Esophagus muscularis mucosa (tissue), 4 donors: Measurements from ENCODE around the gene SAMD1. TPM values are rescaled to one million over a fixed set of nuclear protein-coding genes. Genes with fewer than 3 reads are reported as not detected.
A peak's percentile ranks its signal among the peaks of the same experiment; 100 is the strongest.

Source experiments
- DNase-seq: peaks from one replicate; pipeline ENCODE4 v3.0.0-alpha.2; 2017; ENCODE audit errors: extremely low spot score
- H3K27ac ChIP-seq, 4 donors: fragments of 200-600 bp; sonication (generic); replicated peaks in 1 of 4; 1 replicate in 3 of 4; 2 replicates in 1 of 4; pipeline ENCODE4 v1.5.1; 2016 to 2019; ENCODE audit warnings: mild to moderate bottlenecking in 1 of 4
- H3K27me3 ChIP-seq, 4 donors: fragments of 200-600 bp; sonication (generic); one replicate each; pipeline versions ENCODE4 v1.5.1 to v1.6.0; 2016 to 2019
- H3K36me3 ChIP-seq, 4 donors: fragments of 200-600 bp; sonication (generic); one replicate each; pipeline ENCODE4 v1.5.1; 2016 to 2019
- H3K4me1 ChIP-seq, 4 donors: fragments of 200-600 bp; sonication (generic); one replicate each; pipeline ENCODE4 v1.5.1; 2016 to 2019
- H3K4me3 ChIP-seq, 4 donors: fragments of 200-600 bp; sonication (generic); 1 replicate in 2 of 4; 2 replicates in 2 of 4; pipeline ENCODE4 v1.5.1; 2016 to 2019; ENCODE audit warnings: mild to moderate bottlenecking in 4 of 4, moderate library complexity in 1 of 4
- H3K9me3 ChIP-seq, 4 donors: fragments of 200-600 bp; sonication (generic); 1 replicate in 3 of 4; 2 replicates in 1 of 4; pipeline ENCODE4 v1.5.1; 2016 to 2019
- EP300 ChIP-seq: sonication (generic); formaldehyde crosslinking; IDR thresholded peaks from one replicate; pipeline ENCODE4 v1.6.1; 2017; ENCODE audit warnings: antibody characterized with exemption
- POLR2A ChIP-seq: fragments of 450-650 bp; IDR thresholded peaks from one replicate; pipeline ENCODE4 v1.6.1; 2017; ENCODE audit warnings: antibody characterized with exemption, moderate library complexity, mild to moderate bottlenecking, low read depth
- POLR2AphosphoS5 ChIP-seq, 2 donors: sonication (generic); formaldehyde crosslinking; IDR thresholded peaks; one replicate each; pipeline ENCODE4 v1.6.1; 2017; ENCODE audit warnings: antibody characterized with exemption in 2 of 2
- WGBS: methylation state at CpG from one replicate; pipeline ENCODE4 v1.1.5; 2018; 5-methylcytosine and 5-hydroxymethylcytosine counted together
- intact Hi-C: fragments of 100-400 bp; cut with DNase I; formaldehyde crosslinking; loops from one replicate; pipeline ENCODE4 v1.15.1; 2023
- total RNA-seq, 4 donors: library from RNA; depleted of rRNA; stranded (reverse); fragments of >200 nt; gene quantifications; one replicate each; pipeline versions ENCODE4 v1.1.0 to v1.2.1, GENCODE V29; 2016
- TF ChIP-seq, protein P1 (sequence below), 3 experiments: fragments of 200-600 bp in 2 of 3; fragments of 450-650 bp in 1 of 3; sonication (generic) in 2 of 3; IDR thresholded peaks; one replicate each; pipeline ENCODE4 v1.5.1; 2017 to 2019; ENCODE audit warnings: antibody characterized with exemption in 3 of 3, mild to moderate bottlenecking in 2 of 3, moderate library complexity in 1 of 3

The SAMD1 gene
- total RNA-seq, 4 donors from 2014 or later = 24.1 to 75.6 (median 48.8) TPM

DNA sequence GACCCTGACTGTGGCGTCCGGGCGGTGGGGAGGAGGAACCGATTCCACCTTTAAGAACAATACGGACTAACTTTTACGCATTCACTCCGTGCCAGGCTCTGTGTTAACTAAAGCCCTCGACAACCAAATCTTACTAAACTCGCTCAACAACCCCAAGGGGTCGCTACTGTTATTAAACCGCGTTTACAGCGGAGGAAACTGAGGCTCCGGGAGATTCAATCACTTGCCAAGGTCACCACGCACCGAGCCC lies 1.2 kb downstream of the SAMD1 start:
- H3K4me1 ChIP-seq = peaks cover 16 to 37% (median 22%) of the 10 kb centered on the region in 4 donors
- DNase-seq = no peak
- H3K27ac ChIP-seq = peak overlapping the region; percentile 64 to 95 (median 94)
- intact Hi-C loops = no loop called here
- H3K4me3 ChIP-seq = peak overlapping the region; percentile 72 to 80 (median 75)
- peaks cover 8 to 29% (median 18%) of the 10 kb centered on the region in 4 donors for H3K36me3 ChIP-seq
- no peaks in the 10 kb centered on the region for H3K27me3 ChIP-seq
- no peak for TF ChIP-seq POLR2A
- TF ChIP-seq EP300 = no peak
- TF ChIP-seq, protein P1, sequence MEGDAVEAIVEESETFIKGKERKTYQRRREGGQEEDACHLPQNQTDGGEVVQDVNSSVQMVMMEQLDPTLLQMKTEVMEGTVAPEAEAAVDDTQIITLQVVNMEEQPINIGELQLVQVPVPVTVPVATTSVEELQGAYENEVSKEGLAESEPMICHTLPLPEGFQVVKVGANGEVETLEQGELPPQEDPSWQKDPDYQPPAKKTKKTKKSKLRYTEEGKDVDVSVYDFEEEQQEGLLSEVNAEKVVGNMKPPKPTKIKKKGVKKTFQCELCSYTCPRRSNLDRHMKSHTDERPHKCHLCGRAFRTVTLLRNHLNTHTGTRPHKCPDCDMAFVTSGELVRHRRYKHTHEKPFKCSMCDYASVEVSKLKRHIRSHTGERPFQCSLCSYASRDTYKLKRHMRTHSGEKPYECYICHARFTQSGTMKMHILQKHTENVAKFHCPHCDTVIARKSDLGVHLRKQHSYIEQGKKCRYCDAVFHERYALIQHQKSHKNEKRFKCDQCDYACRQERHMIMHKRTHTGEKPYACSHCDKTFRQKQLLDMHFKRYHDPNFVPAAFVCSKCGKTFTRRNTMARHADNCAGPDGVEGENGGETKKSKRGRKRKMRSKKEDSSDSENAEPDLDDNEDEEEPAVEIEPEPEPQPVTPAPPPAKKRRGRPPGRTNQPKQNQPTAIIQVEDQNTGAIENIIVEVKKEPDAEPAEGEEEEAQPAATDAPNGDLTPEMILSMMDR (IDR thresholded peaks at IDR 0.05) = no peak
- no peak for TF ChIP-seq POLR2AphosphoS5 (IDR thresholded peaks at IDR 0.05)
- peaks cover 0 to 10% (median 7%) of the 10 kb centered on the region in 4 donors for H3K9me3 ChIP-seq
- 20% methylated on average over 11 of the region's 16 CpGs for WGBS

DNA sequence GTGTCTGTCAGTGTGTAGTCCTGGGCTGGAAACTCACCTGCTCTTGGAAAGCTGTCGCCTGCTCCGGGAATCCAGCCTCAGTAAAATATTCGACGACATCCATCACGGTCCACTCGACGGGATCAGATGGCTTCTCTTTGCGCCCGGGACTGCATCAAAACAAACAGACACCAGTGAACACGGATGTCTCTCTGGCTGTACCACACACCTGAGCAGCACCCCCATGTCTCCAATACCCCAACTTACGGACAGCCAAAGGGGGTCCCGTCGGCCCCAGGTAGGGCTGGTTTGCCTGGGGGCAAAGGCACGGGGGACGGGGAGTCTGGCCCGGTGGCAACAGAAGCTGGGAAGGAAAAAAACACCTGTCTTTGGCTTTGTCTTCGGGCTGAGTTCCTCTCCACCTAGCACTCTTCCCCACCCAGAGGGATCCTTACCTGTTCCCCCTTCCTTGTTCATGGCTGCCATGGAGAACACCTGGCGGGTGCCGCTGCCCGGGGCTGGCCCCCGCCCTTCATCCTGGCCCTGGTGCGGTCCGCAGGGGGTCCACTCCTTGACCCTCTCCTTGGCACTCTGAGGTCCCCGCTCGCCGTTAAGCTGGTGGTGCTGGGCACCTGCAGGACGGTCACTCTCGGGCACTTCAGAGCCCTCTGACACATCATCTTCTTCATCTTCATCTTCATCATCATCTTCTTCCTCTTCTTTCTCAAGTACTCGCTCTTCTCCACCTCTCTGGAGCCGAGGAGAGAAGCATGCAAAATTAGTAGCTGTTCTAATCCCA lies 1.7 kb downstream of the SAMD1 start:
- Histone ChIP-seq H3K4me3 (peak overlapping the region; percentile 72 to 80 (median 75)), H3K27ac (peak overlapping the region in 3 of 4 donors; percentile 94 to 95 (median 94)), H3K27me3 (no peaks in the 10 kb centered on the region), H3K36me3 (peaks cover 8 to 29% (median 18%) of the 10 kb centered on the region in 4 donors), H3K4me1 (peaks cover 16 to 37% (median 22%) of the 10 kb centered on the region in 4 donors), H3K9me3 (peaks cover 0 to 10% (median 7%) of the 10 kb centered on the region in 4 donors)
- WGBS = 81% methylated on average over 21 of the region's 30 CpGs
- TF ChIP-seq, protein P1 (IDR thresholded peaks at IDR 0.05) = no peak
- intact Hi-C loops = no loop called here
- DNase-seq = no peak

DNA sequence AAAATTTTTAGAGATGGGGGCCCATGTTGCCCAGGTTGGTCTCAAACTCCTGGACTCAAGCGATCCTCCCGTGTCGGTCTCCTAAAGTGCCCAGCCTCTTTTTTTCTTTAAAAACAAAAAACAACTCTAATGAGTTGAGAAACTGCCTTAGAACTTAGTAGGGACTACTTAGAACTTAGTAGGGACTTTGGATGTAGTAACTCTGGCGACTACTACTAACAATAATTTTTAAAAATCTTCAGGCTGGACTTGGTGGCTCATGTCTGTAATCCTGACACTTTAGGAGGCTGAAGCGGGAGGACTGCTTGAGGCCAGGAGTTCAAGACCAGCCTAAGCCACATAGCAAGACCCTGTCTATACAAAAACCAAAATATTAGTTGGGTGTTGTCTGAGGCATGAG lies 4.5 kb downstream of the SAMD1 start:
- Histone ChIP-seq H3K4me3 (no peak overlapping the region), H3K27ac (no peak overlapping the region), H3K4me1 (peaks cover 22 to 44% (median 29%) of the 10 kb centered on the region in 4 donors), H3K36me3 (peaks cover 8 to 24% (median 18%) of the 10 kb centered on the region in 4 donors), H3K9me3 (no peaks in the 10 kb centered on the region), H3K27me3 (no peaks in the 10 kb centered on the region)
- intact Hi-C loops = no loop called here
- TF ChIP-seq POLR2AphosphoS5 (IDR thresholded peaks at IDR 0.05) (no peak), EP300 (no peak), POLR2A (no peak)
- TF ChIP-seq, protein P1 (IDR thresholded peaks at IDR 0.05) = no peak
- 92% methylated on average over 5 of the region's 5 CpGs for WGBS
- no peak for DNase-seq

DNA sequence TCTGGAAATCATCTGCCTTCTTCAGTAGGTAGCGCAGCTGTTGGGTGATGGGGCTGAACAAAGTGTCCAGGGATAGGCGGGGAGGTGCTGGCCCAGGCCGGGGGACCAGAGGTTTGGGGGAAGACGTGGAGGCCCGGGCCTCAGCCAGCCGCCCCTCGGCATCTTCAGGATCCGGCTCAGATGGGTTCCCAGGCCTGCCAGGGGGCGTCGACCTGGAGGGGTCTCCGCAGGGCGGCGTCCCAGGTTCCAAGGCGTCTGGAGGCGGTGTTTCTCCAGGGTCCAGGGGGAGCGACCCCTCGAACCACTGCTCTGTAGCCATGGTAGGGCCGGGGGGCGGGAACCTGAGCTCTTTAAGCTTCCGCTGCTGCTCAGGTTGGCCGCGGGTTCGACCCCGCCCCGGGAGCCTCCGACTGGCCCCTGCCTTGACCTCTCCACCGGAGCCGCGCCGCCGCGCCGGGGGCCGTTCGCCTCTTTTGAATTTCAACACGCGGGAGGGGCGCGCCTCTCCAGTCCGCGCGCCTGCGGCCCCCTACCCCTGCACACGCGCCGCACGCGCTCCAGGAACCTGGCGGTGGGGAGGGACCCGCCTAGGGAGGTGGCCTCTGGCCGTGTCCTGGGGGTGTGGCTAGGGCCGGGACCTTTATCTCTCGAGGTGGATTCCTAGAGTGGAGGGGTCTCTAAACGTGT lies 5.1 kb downstream of the SAMD1 start, which contains the start of gene C19orf67:
Gene C19orf67, minus strand, starts transcription at position 475 of the 687 bp plus-strand sequence. Its CDS starts 156 bp downstream, at position 319.
- peaks cover 25 to 50% (median 33%) of the 10 kb centered on the region in 4 donors for H3K4me1 ChIP-seq
- 75% methylated on average over 20 of the region's 54 CpGs for WGBS
- H3K27ac ChIP-seq = no peak within 1 kb of the TSS
- peaks cover 8 to 24% (median 18%) of the 10 kb centered on the region in 4 donors for H3K36me3 ChIP-seq
- H3K9me3 ChIP-seq = no peaks in the 10 kb centered on the region
- intact Hi-C loops = no loop called here
- no peak for DNase-seq
- no peak within 1 kb of the TSS for H3K4me3 ChIP-seq
- no peaks in the 10 kb centered on the region for H3K27me3 ChIP-seq
- no peak for TF ChIP-seq POLR2A
- TF ChIP-seq, protein P1 (IDR thresholded peaks at IDR 0.05) = no peak
- TF ChIP-seq EP300 = no peak
- no peak for TF ChIP-seq POLR2AphosphoS5 (IDR thresholded peaks at IDR 0.05)
